SK-N-MC (cell line): ENCODE measurements around the gene MEF2D.

ENCODE experiments used
- DNase-seq: peaks from one replicate; pipeline ENCODE4 v3.0.0-alpha.2; 2011; ENCODE audit warnings: low read depth, low spot score
- H3K27ac ChIP-seq: fragments of 200-600 bp; sonication (generic); 2 replicates; pipeline ENCODE4 v1.5.1; 2016; ENCODE audit warnings: mixed run types
- H3K36me3 ChIP-seq: fragments of 200-600 bp; sonication (generic); 2 replicates; pipeline ENCODE4 v1.6.1; 2017; ENCODE audit warnings: antibody characterized with exemption, low read length, mixed read lengths; ENCODE audit not compliant: insufficient read depth
- H3K4me3 ChIP-seq: fragments of 200-600 bp; sonication (generic); 2 replicates; pipeline ENCODE4 v1.5.1; 2016
- H3K9ac ChIP-seq: fragments of 200-600 bp; sonication (generic); 2 replicates; pipeline ENCODE4 v1.8.0; 2017; ENCODE audit warnings: mixed run types, mixed read lengths; ENCODE audit not compliant: insufficient read length
- H3K9me3 ChIP-seq: fragments of 200-600 bp; sonication (generic); 2 replicates; pipeline ENCODE4 v1.6.1; 2017; ENCODE audit warnings: low read depth, mild to moderate bottlenecking, antibody characterized with exemption, low read length, moderate library complexity, mixed read lengths
- EZH2 ChIP-seq: fragments of 200-600 bp; sonication (generic); IDR thresholded peaks from one replicate; pipeline ENCODE4 v1.6.1; 2017; ENCODE audit warnings: antibody characterized with exemption
- FOXP2 ChIP-seq: optimal IDR thresholded peaks from 2 replicates; pipeline ENCODE3; 2011; ENCODE audit warnings: mild to moderate bottlenecking, moderate library complexity; ENCODE audit not compliant: insufficient read depth; ENCODE audit errors: extremely low read length, control extremely low read depth
- POLR2AphosphoS5 ChIP-seq: IDR thresholded peaks from 2 replicates; pipeline ENCODE4 v1.6.1; 2012; ENCODE audit warnings: mild to moderate bottlenecking, low read depth, low read length, borderline replicate concordance

MEF2D gene

GRCh38 chr1:156489166-156489934, 11.2 kb downstream of the MEF2D start:
- TF ChIP-seq EZH2: no peak
- no peak for TF ChIP-seq POLR2AphosphoS5
- TF ChIP-seq FOXP2: no peak
- Histone ChIP-seq H3K9ac (no peak overlapping the region), H3K9me3 (no peaks in the 10 kb centered on the region), H3K4me3 (no peak overlapping the region), H3K27ac (no peak overlapping the region), H3K36me3 (no peaks in the 10 kb centered on the region)
- no peak for DNase-seq

GRCh38 chr1:156488566-156489165, 11.9 kb downstream of the MEF2D start:
- H3K9me3 ChIP-seq: no peaks in the 10 kb centered on the region
- TF ChIP-seq EZH2 (no peak), FOXP2 (no peak), POLR2AphosphoS5 (no peak)
- H3K27ac ChIP-seq: no peak overlapping the region
- H3K36me3 ChIP-seq: no peaks in the 10 kb centered on the region
- no peak for DNase-seq
- H3K9ac ChIP-seq: no peak overlapping the region
- H3K4me3 ChIP-seq: no peak overlapping the region

- TF ChIP-seq FOXP2: no peak
- no peak for TF ChIP-seq EZH2
- TF ChIP-seq POLR2AphosphoS5: no peak
- H3K9ac ChIP-seq: no peak overlapping the region
- H3K36me3 ChIP-seq: no peaks in the 10 kb centered on the region; the same call in 1 of the 2 replicates
- no peak overlapping the region for H3K27ac ChIP-seq
- H3K4me3 ChIP-seq: no peak overlapping the region
- no peak for DNase-seq
- no peaks in the 10 kb centered on the region for H3K9me3 ChIP-seq
Observed at GRCh38 chr1:156487862-156488261, 12.7 kb downstream of the MEF2D start.

- H3K27ac ChIP-seq: no peak overlapping the region
- H3K36me3 ChIP-seq: no peaks in the 10 kb centered on the region; the same call in 1 of the 2 replicates
- TF ChIP-seq EZH2: no peak
- TF ChIP-seq POLR2AphosphoS5: no peak
- TF ChIP-seq FOXP2: no peak
- no peak overlapping the region for H3K4me3 ChIP-seq
- H3K9ac ChIP-seq: no peak overlapping the region
- no peak for DNase-seq
- H3K9me3 ChIP-seq: no peaks in the 10 kb centered on the region
Observed at GRCh38 chr1:156486421-156487344, 13.9 kb downstream of the MEF2D start.

GRCh38 chr1:156485984-156486383, 14.6 kb downstream of the MEF2D start:
- peaks cover 5% of the 10 kb centered on the region; the same call in 1 of the 2 replicates for H3K36me3 ChIP-seq
- H3K9me3 ChIP-seq: no peaks in the 10 kb centered on the region
- TF ChIP-seq EZH2 (no peak), FOXP2 (no peak), POLR2AphosphoS5 (no peak)
- H3K9ac ChIP-seq: no peak overlapping the region
- no peak overlapping the region for H3K27ac ChIP-seq
- no peak overlapping the region for H3K4me3 ChIP-seq
- no peak for DNase-seq

- H3K4me3 ChIP-seq: no peak overlapping the region
- H3K36me3 ChIP-seq: peaks cover 18% of the 10 kb centered on the region; the same call in 1 of the 2 replicates
- no peak for DNase-seq
- TF ChIP-seq FOXP2 (no peak), POLR2AphosphoS5 (no peak), EZH2 (no peak)
- H3K27ac ChIP-seq: no peak overlapping the region
- no peaks in the 10 kb centered on the region for H3K9me3 ChIP-seq
- H3K9ac ChIP-seq: no peak overlapping the region
Observed at GRCh38 chr1:156484480-156485058, 16.0 kb downstream of the MEF2D start.

GRCh38 chr1:156483397-156483796, 17.2 kb downstream of the MEF2D start:
- no peak overlapping the region for H3K27ac ChIP-seq
- H3K36me3 ChIP-seq: peaks cover 26% of the 10 kb centered on the region; the same call in 1 of the 2 replicates
- H3K4me3 ChIP-seq: no peak overlapping the region
- H3K9me3 ChIP-seq: no peaks in the 10 kb centered on the region
- TF ChIP-seq POLR2AphosphoS5 (no peak), FOXP2 (no peak), EZH2 (no peak)
- DNase-seq: no peak
- H3K9ac ChIP-seq: no peak overlapping the region

- TF ChIP-seq EZH2: no peak
- no peak for TF ChIP-seq FOXP2
- no peak for TF ChIP-seq POLR2AphosphoS5
- DNase-seq: no peak
- no peak overlapping the region for H3K27ac ChIP-seq
- no peak overlapping the region for H3K4me3 ChIP-seq
- H3K9me3 ChIP-seq: no peaks in the 10 kb centered on the region
- H3K36me3 ChIP-seq: peaks cover 31% of the 10 kb centered on the region; the same call in 1 of the 2 replicates
- H3K9ac ChIP-seq: no peak overlapping the region
Observed at GRCh38 chr1:156482276-156482675, 18.3 kb downstream of the MEF2D start.
